IMR-90 (cell line): ENCODE data around the gene WASF3. TPM values are rescaled to one million over a fixed set of nuclear protein-coding genes. Genes with fewer than 3 reads are reported as not detected.

ENCODE experiments used
- ATAC-seq: fragments of 200-7000 bp; cut with Tn5 transposase; 2 replicates; pipeline ENCODE4 v1.9.1; 2020; ENCODE audit warnings: low read depth, mild to moderate bottlenecking, moderate library complexity
- BruUV-seq: library from RNA; stranded (reverse); fragments of 400-500 nt; replicated peaks from 2 replicates; lab custom pipeline; 2021; lab: Mats Ljungman, UMichigan
- CTCF ChIA-PET: fragments of 300-600 bp; formaldehyde crosslinking; extraction: SDS; loops from one replicate; lab custom pipeline; 2021; ENCODE audit warnings: antibody characterized with exemption; lab: Yijun Ruan, JAX
- POLR2A ChIA-PET: fragments of 300-600 bp; sonication (Branson Sonifier 250); formaldehyde crosslinking; loops from one replicate; lab custom pipeline; 2022; ENCODE audit warnings: antibody characterized with exemption; ENCODE audit not compliant: unreplicated experiment; lab: Charles Lee
- DNase-seq: peaks from one replicate; pipeline ENCODE4 v3.0.0; 2013
- H2AFZ ChIP-seq: replicated peaks from 2 replicates; pipeline ENCODE3; 2013; ENCODE audit warnings: low read length, mild to moderate bottlenecking; ENCODE audit not compliant: poor library complexity
- H2AK5ac ChIP-seq: 2 replicates; pipeline ENCODE4 v1.6.1; 2013; ENCODE audit warnings: low read depth, low read length, inconsistent platforms
- H2AK9ac ChIP-seq: replicated peaks from 2 replicates; pipeline ENCODE3; 2013; ENCODE audit warnings: mild to moderate bottlenecking, low read depth, low read length, moderate library complexity; ENCODE audit not compliant: poor library complexity
- H2BK120ac ChIP-seq: 2 replicates; pipeline ENCODE4 v1.6.1; 2013; ENCODE audit warnings: low read depth, low read length, inconsistent platforms
- H2BK15ac ChIP-seq: 3 replicates; pipeline ENCODE4 v1.6.1; 2013; ENCODE audit warnings: low read depth, low read length, inconsistent platforms
- H2BK20ac ChIP-seq: 2 replicates; pipeline ENCODE4 v1.6.1; 2013; ENCODE audit warnings: low read depth, mild to moderate bottlenecking, inconsistent platforms, low read length, moderate library complexity
- H2BK5ac ChIP-seq: 2 replicates; pipeline ENCODE4 v1.6.1; 2013; ENCODE audit warnings: mild to moderate bottlenecking, low read depth, low read length, inconsistent platforms; ENCODE audit not compliant: poor library complexity, severe bottlenecking
- H3K14ac ChIP-seq: replicated peaks from 2 replicates; pipeline ENCODE4 v1.6.1; 2013; ENCODE audit warnings: low read depth, low read length, inconsistent platforms
- H3K18ac ChIP-seq: 2 replicates; pipeline ENCODE4 v1.6.1; 2013; ENCODE audit warnings: low read depth, low read length, control low read depth
- H3K23ac ChIP-seq: 2 replicates; pipeline ENCODE4 v1.6.1; 2013; ENCODE audit warnings: low read depth, low read length, inconsistent platforms
- H3K27ac ChIP-seq: 2 replicates; pipeline ENCODE4 v1.5.1; 2013; ENCODE audit warnings: mild to moderate bottlenecking, control low read depth, low read length; ENCODE audit not compliant: insufficient read depth
- H3K27me3 ChIP-seq: 2 replicates; pipeline ENCODE4 v1.6.1; 2013; ENCODE audit warnings: low read length; ENCODE audit not compliant: control insufficient read depth, insufficient read depth
- H3K36me3 ChIP-seq: 2 replicates; pipeline ENCODE4 v1.6.1; 2013; ENCODE audit warnings: low read length, mixed read lengths; ENCODE audit not compliant: control insufficient read depth, insufficient read depth
- H3K4ac ChIP-seq: 2 replicates; pipeline ENCODE4 v1.6.1; 2013; ENCODE audit warnings: low read depth, low read length, inconsistent platforms
- H3K4me1 ChIP-seq: 2 replicates; pipeline ENCODE4 v1.6.1; 2013; ENCODE audit warnings: low read length, mixed read lengths; ENCODE audit not compliant: control insufficient read depth, insufficient read depth
- H3K4me2 ChIP-seq: 2 replicates; pipeline ENCODE4 v1.6.1; 2013; ENCODE audit warnings: low read depth, mild to moderate bottlenecking, control low read depth, low read length, moderate library complexity
- H3K4me3 ChIP-seq: 2 replicates; pipeline ENCODE4 v1.5.1; 2013; ENCODE audit warnings: low read depth, mild to moderate bottlenecking, control low read depth, low read length, moderate library complexity; ENCODE audit not compliant: insufficient read depth
- H3K56ac ChIP-seq: 2 replicates; pipeline ENCODE4 v1.6.1; 2013; ENCODE audit warnings: low read length, inconsistent platforms; ENCODE audit not compliant: insufficient read depth; ENCODE audit errors: extremely low read depth
- H3K79me1 ChIP-seq, 2 experiments: 2 replicates each; pipeline ENCODE4 v1.6.1; 2013; ENCODE audit warnings: low read length in 2 of 2, inconsistent platforms in 1 of 2, low read depth in 1 of 2
- H3K9ac ChIP-seq: 2 replicates; pipeline ENCODE4 v1.6.1; 2013; ENCODE audit warnings: low read depth, low read length, control low read depth
- H3K9me1 ChIP-seq: 2 replicates; pipeline ENCODE4 v1.6.1; 2013; ENCODE audit warnings: low read length, inconsistent platforms; ENCODE audit not compliant: insufficient read depth
- H3K9me3 ChIP-seq: 2 replicates; pipeline ENCODE4 v1.6.1; 2013; ENCODE audit warnings: low read length; ENCODE audit not compliant: control insufficient read depth, insufficient read depth
- H4K20me1 ChIP-seq: 2 replicates; pipeline ENCODE4 v1.6.1; 2013; ENCODE audit warnings: low read length, inconsistent platforms; ENCODE audit not compliant: insufficient read depth
- H4K5ac ChIP-seq: 2 replicates; pipeline ENCODE4 v1.6.1; 2013; ENCODE audit warnings: mild to moderate bottlenecking, low read depth, low read length, control low read depth
- H4K8ac ChIP-seq, 2 experiments: 2 replicates each; pipeline ENCODE4 v1.6.1; 2013; ENCODE audit warnings: low read depth in 2 of 2, low read length in 2 of 2, control low read depth in 1 of 2, inconsistent platforms in 1 of 2
- H4K91ac ChIP-seq: 2 replicates; pipeline ENCODE4 v1.6.1; 2013; ENCODE audit warnings: low read depth, low read length, inconsistent platforms; ENCODE audit not compliant: insufficient read depth
- BHLHE40 ChIP-seq: fragments of 150-350 bp; IDR thresholded peaks from 2 replicates; pipeline ENCODE4 v1.6.1; 2016; ENCODE audit warnings: mild to moderate bottlenecking, low read depth, low read length
- CEBPB ChIP-seq: IDR thresholded peaks from 2 replicates; pipeline ENCODE4 v1.6.1; 2012; ENCODE audit warnings: low read depth, low read length, improper control_type of control experiment
- CHD1 ChIP-seq: IDR thresholded peaks from 2 replicates; pipeline ENCODE4 v1.6.1; 2012; ENCODE audit warnings: low read depth, low read length, improper control_type of control experiment
- FOS ChIP-seq: fragments of 150-350 bp; IDR thresholded peaks from 2 replicates; pipeline ENCODE4 v1.6.1; 2016; ENCODE audit warnings: low read depth, low read length
- MAFK ChIP-seq: IDR thresholded peaks from 2 replicates; pipeline ENCODE4 v1.6.1; 2012; ENCODE audit warnings: low read depth, low read length, improper control_type of control experiment
- MAZ ChIP-seq: IDR thresholded peaks from 2 replicates; pipeline ENCODE4 v1.6.1; 2012; ENCODE audit warnings: low read depth, mild to moderate bottlenecking, low read length, improper control_type of control experiment, moderate library complexity, borderline replicate concordance
- MXI1 ChIP-seq: IDR thresholded peaks from 2 replicates; pipeline ENCODE4 v1.6.1; 2012; ENCODE audit warnings: low read depth, mild to moderate bottlenecking, low read length, moderate library complexity, borderline replicate concordance
- NFE2L2 ChIP-seq: fragments of 150-350 bp; IDR thresholded peaks from 2 replicates; pipeline ENCODE4 v1.6.1; 2016; ENCODE audit warnings: low read depth, mild to moderate bottlenecking, low read length
- POLR2A ChIP-seq: IDR thresholded peaks from 2 replicates; pipeline ENCODE4 v1.6.1; 2012; ENCODE audit warnings: mild to moderate bottlenecking, low read depth, low read length
- RAD21 ChIP-seq: IDR thresholded peaks from 2 replicates; pipeline ENCODE4 v1.6.1; 2012; ENCODE audit warnings: low read length, improper control_type of control experiment
- RCOR1 ChIP-seq: IDR thresholded peaks from 2 replicates; pipeline ENCODE4 v1.6.1; 2012; ENCODE audit warnings: mild to moderate bottlenecking, low read length, improper control_type of control experiment; ENCODE audit not compliant: insufficient replicate concordance
- RFX5 ChIP-seq: IDR thresholded peaks from 2 replicates; pipeline ENCODE4 v1.8.0; 2012; ENCODE audit warnings: low read depth, mild to moderate bottlenecking, low read length, moderate library complexity
- SMC3 ChIP-seq: fragments of 150-350 bp; IDR thresholded peaks from 2 replicates; pipeline ENCODE4 v1.6.1; 2016; ENCODE audit warnings: low read depth, mild to moderate bottlenecking, antibody characterized with exemption, low read length, moderate library complexity
- WGBS, 2 experiments: methylation state at CpG; one replicate each; pipeline versions ENCODE4 v1.1.5 to v1.1.7; 2013; ENCODE audit warnings: missing lambda C conversion rate in 2 of 2; ENCODE audit not compliant: insufficient read length in 1 of 2; ENCODE audit errors: extremely low coverage in 2 of 2; 5-methylcytosine and 5-hydroxymethylcytosine counted together
- dilution Hi-C: fragments of 300-500 bp; cut with HindIII; formaldehyde crosslinking; loops from one replicate; pipeline ENCODE4 v1.14.3; 2018; ENCODE audit warnings: low sequenced_read_pairs; ENCODE audit not compliant: unreplicated experiment
- in situ Hi-C: fragments of 300-500 bp; cut with MboI; formaldehyde crosslinking; loops from 3 replicates; pipeline ENCODE4 v1.14.3; 2019; ENCODE audit warnings: low sequenced_read_pairs, inconsistent platforms, mixed read lengths
- intact Hi-C: fragments of 100-400 bp; cut with micrococcal nuclease; formaldehyde crosslinking; loops from 2 replicates; pipeline ENCODE4 v1.10.0; 2022
- polyA plus RNA-seq, 3 experiments: library from polyadenylated mRNA; depleted of rRNA; stranded (reverse); fragments of >200 nt; gene quantifications; 2 replicates each; pipeline ENCODE4 v1.2.3, GENCODE V29; 2012; ENCODE audit warnings: low replicate concordance in 1 of 3
- total RNA-seq: library from RNA; depleted of rRNA; stranded (reverse); fragments of >200 nt; gene quantifications from 2 replicates; pipeline ENCODE4 v1.2.3, GENCODE V29; 2012
- TF ChIP-seq, protein P1 (sequence below): conservative IDR thresholded peaks from 2 replicates; pipeline ENCODE4 v1.5.1; 2012; ENCODE audit warnings: mild to moderate bottlenecking, low read depth, low read length, improper control_type of control experiment
- TF ChIP-seq, protein P2 (sequence below): fragments of 150-350 bp; IDR thresholded peaks from 2 replicates; pipeline ENCODE4 v1.6.1; 2016; ENCODE audit warnings: low read depth, mild to moderate bottlenecking, low read length, moderate library complexity, borderline replicate concordance
- TF ChIP-seq, protein P3 (sequence below): fragments of 150-350 bp; IDR thresholded peaks from 2 replicates; pipeline ENCODE4 v1.6.1; 2017; ENCODE audit warnings: mild to moderate bottlenecking, antibody characterized with exemption, low read length, low read depth

WASF3 gene
- total and polyA plus RNA-seq, 2 of the 4 experiments (the other 2 are of a cell fraction) = 4.3 to 11.4 TPM

DNA sequence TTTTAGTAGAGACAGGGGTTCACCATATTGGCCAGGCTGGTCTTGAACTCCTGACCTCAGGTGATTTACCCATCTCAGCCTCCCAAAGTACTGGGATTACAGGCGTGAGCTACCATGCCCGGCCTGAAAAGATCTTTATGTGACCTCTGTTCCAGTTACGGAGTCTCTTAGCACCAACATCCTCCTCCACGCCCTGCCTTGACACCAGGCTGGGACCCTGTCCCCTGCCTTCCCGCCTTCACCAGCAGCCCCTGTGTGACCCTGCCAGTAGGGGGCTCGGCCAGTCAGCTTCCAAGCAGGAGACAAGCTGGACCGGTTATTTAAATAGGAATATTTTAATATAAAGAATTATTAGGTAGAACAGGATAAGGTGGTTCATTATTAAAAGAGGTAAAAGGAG is 148.9 kb downstream of the WASF3 start:
- Histone ChIP-seq H3K23ac (no peak overlapping the region), H3K9me3 (no peaks in the 10 kb centered on the region), H4K20me1 (no peaks in the 10 kb centered on the region), H2AFZ (no peak overlapping the region), H2BK15ac (no peak overlapping the region), H3K27ac (no peak overlapping the region), H3K4me1 (no peaks in the 10 kb centered on the region), H2AK9ac (no peak overlapping the region), H3K9ac (no peak overlapping the region), H3K4me3 (no peak overlapping the region), H3K79me1 (no peaks in the 10 kb centered on the region), H2AK5ac (no peak overlapping the region), H2BK20ac (no peak overlapping the region), H2BK120ac (no peak overlapping the region), H4K5ac (no peak overlapping the region), H3K56ac (no peak overlapping the region), H3K36me3 (no peaks in the 10 kb centered on the region), H3K14ac (no peak overlapping the region), H2BK5ac (no peak overlapping the region), H3K9me1 (no peaks in the 10 kb centered on the region), H3K4ac (no peak overlapping the region), H4K91ac (no peak overlapping the region), H3K4me2 (no peak overlapping the region), H3K27me3 (peaks cover 16% of the 10 kb centered on the region), H3K18ac (no peak overlapping the region), H4K8ac (no peak overlapping the region)
- intact Hi-C loops = loop anchor here (5.0 kb wide), 1 partner anchor 651 kb away; no protein-coding TSS in a partner anchor
- DNase-seq = no peak
- ChIA-PET CTCF (interaction anchor here (0.6 to 1.3 kb wide), 4 partner anchors 10 to 522 kb away, joined by 3 to 4 read pairs (median 3); no protein-coding TSS in a partner anchor), POLR2A (no interaction called here)
- BruUV-seq = no TSS peak
- dilution Hi-C loops = no loop called here
- in situ Hi-C loops = no loop called here
- WGBS, 2 experiments = no CpG with 5 or more reads among the region's 7 CpGs
- TF ChIP-seq SMC3 (no peak), MAZ (no peak), RFX5 (no peak), CEBPB (no peak), MAFK (no peak), CHD1 (no peak), FOS (no peak), MXI1 (no peak), NFE2L2 (no peak), BHLHE40 (no peak), RCOR1 (no peak), POLR2A (no peak), RAD21 (no peak)
- TF ChIP-seq, protein P1, sequence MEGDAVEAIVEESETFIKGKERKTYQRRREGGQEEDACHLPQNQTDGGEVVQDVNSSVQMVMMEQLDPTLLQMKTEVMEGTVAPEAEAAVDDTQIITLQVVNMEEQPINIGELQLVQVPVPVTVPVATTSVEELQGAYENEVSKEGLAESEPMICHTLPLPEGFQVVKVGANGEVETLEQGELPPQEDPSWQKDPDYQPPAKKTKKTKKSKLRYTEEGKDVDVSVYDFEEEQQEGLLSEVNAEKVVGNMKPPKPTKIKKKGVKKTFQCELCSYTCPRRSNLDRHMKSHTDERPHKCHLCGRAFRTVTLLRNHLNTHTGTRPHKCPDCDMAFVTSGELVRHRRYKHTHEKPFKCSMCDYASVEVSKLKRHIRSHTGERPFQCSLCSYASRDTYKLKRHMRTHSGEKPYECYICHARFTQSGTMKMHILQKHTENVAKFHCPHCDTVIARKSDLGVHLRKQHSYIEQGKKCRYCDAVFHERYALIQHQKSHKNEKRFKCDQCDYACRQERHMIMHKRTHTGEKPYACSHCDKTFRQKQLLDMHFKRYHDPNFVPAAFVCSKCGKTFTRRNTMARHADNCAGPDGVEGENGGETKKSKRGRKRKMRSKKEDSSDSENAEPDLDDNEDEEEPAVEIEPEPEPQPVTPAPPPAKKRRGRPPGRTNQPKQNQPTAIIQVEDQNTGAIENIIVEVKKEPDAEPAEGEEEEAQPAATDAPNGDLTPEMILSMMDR = no peak
- TF ChIP-seq, protein P2, sequence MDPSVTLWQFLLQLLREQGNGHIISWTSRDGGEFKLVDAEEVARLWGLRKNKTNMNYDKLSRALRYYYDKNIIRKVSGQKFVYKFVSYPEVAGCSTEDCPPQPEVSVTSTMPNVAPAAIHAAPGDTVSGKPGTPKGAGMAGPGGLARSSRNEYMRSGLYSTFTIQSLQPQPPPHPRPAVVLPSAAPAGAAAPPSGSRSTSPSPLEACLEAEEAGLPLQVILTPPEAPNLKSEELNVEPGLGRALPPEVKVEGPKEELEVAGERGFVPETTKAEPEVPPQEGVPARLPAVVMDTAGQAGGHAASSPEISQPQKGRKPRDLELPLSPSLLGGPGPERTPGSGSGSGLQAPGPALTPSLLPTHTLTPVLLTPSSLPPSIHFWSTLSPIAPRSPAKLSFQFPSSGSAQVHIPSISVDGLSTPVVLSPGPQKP = no peak
- TF ChIP-seq, protein P3, sequence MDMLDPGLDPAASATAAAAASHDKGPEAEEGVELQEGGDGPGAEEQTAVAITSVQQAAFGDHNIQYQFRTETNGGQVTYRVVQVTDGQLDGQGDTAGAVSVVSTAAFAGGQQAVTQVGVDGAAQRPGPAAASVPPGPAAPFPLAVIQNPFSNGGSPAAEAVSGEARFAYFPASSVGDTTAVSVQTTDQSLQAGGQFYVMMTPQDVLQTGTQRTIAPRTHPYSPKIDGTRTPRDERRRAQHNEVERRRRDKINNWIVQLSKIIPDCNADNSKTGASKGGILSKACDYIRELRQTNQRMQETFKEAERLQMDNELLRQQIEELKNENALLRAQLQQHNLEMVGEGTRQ = no peak
- no peak for ATAC-seq
